ENCODE data around the gene EGR1. TPM values are rescaled to one million over a fixed set of nuclear protein-coding genes. Genes with fewer than 3 reads are reported as not detected.

The EGR1 gene
- total RNA-seq, 1 donor = 36.6 TPM

GRCh38 chr5:138461343-138462125 lies 3.7 kb upstream of the EGR1 start:
- Histone ChIP-seq H3K9me3 (ENCODE audit: low read depth, low read length) (no peaks in the 10 kb centered on the region), H3K4me3 (ENCODE audit: low read length) (no peak overlapping the region), H3K4me1 (ENCODE audit: insufficient read depth, low read length) (peaks cover 40% of the 10 kb centered on the region), H3K27me3 (ENCODE audit: insufficient read depth, low read length) (peaks cover 6% of the 10 kb centered on the region)

GRCh38 chr5:138463419-138464007 lies 1.8 kb upstream of the EGR1 start:
- H3K4me3 ChIP-seq (ENCODE audit: low read length) = peak overlapping the region; percentile 74
- H3K4me1 ChIP-seq (ENCODE audit: insufficient read depth, low read length) = peaks cover 49% of the 10 kb centered on the region
- H3K27me3 ChIP-seq (ENCODE audit: insufficient read depth, low read length) = peaks cover 7% of the 10 kb centered on the region
- no peaks in the 10 kb centered on the region for H3K9me3 ChIP-seq (ENCODE audit: low read depth, low read length)

- Histone ChIP-seq H3K4me1 (ENCODE audit: insufficient read depth, low read length) (peaks cover 44% of the 10 kb centered on the region), H3K9me3 (ENCODE audit: low read depth, low read length) (no peaks in the 10 kb centered on the region), H3K27me3 (ENCODE audit: insufficient read depth, low read length) (peaks cover 7% of the 10 kb centered on the region), H3K4me3 (ENCODE audit: low read length) (peak overlapping the region; percentile 74)
These were observed 1.3 kb upstream of the EGR1 start for GRCh38 chr5:138464008-138464387.

GRCh38 chr5:138464388-138465260 lies 655 bp upstream of the EGR1 start:
- H3K4me3 ChIP-seq (ENCODE audit: low read length) = peak overlapping the region; percentile 74
- H3K9me3 ChIP-seq (ENCODE audit: low read depth, low read length) = no peaks in the 10 kb centered on the region
- H3K27me3 ChIP-seq (ENCODE audit: insufficient read depth, low read length) = peaks cover 7% of the 10 kb centered on the region
- H3K4me1 ChIP-seq (ENCODE audit: insufficient read depth, low read length) = peaks cover 38% of the 10 kb centered on the region

- no peaks in the 10 kb centered on the region for H3K9me3 ChIP-seq (ENCODE audit: low read depth, low read length)
- H3K27me3 ChIP-seq (ENCODE audit: insufficient read depth, low read length) = peaks cover 7% of the 10 kb centered on the region
- H3K4me1 ChIP-seq (ENCODE audit: insufficient read depth, low read length) = peaks cover 32% of the 10 kb centered on the region
- peak overlapping the region; percentile 74 for H3K4me3 ChIP-seq (ENCODE audit: low read length)
These were observed 1.0 kb downstream of the EGR1 start for GRCh38 chr5:138466125-138466899.

- Histone ChIP-seq H3K9me3 (ENCODE audit: low read depth, low read length) (no peaks in the 10 kb centered on the region), H3K4me1 (ENCODE audit: insufficient read depth, low read length) (peaks cover 32% of the 10 kb centered on the region), H3K4me3 (ENCODE audit: low read length) (peak overlapping the region; percentile 74), H3K27me3 (ENCODE audit: insufficient read depth, low read length) (peaks cover 7% of the 10 kb centered on the region)
These were observed 1.8 kb downstream of the EGR1 start for GRCh38 chr5:138466900-138467710.

DNA sequence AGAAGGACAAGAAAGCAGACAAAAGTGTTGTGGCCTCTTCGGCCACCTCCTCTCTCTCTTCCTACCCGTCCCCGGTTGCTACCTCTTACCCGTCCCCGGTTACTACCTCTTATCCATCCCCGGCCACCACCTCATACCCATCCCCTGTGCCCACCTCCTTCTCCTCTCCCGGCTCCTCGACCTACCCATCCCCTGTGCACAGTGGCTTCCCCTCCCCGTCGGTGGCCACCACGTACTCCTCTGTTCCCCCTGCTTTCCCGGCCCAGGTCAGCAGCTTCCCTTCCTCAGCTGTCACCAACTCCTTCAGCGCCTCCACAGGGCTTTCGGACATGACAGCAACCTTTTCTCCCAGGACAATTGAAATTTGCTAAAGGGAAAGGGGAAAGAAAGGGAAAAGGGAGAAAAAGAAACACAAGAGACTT lies 2.4 kb downstream of the EGR1 start:
- Histone ChIP-seq H3K4me1 (ENCODE audit: insufficient read depth, low read length) (peaks cover 32% of the 10 kb centered on the region), H3K27me3 (ENCODE audit: insufficient read depth, low read length) (peaks cover 7% of the 10 kb centered on the region), H3K9me3 (ENCODE audit: low read depth, low read length) (no peaks in the 10 kb centered on the region), H3K4me3 (ENCODE audit: low read length) (no peak overlapping the region)

- Histone ChIP-seq H3K4me3 (ENCODE audit: low read length) (no peak overlapping the region), H3K27me3 (ENCODE audit: insufficient read depth, low read length) (peaks cover 7% of the 10 kb centered on the region), H3K4me1 (ENCODE audit: insufficient read depth, low read length) (peaks cover 29% of the 10 kb centered on the region), H3K9me3 (ENCODE audit: low read depth, low read length) (no peaks in the 10 kb centered on the region)
These were observed 3.1 kb downstream of the EGR1 start for GRCh38 chr5:138468133-138468965.

DNA sequence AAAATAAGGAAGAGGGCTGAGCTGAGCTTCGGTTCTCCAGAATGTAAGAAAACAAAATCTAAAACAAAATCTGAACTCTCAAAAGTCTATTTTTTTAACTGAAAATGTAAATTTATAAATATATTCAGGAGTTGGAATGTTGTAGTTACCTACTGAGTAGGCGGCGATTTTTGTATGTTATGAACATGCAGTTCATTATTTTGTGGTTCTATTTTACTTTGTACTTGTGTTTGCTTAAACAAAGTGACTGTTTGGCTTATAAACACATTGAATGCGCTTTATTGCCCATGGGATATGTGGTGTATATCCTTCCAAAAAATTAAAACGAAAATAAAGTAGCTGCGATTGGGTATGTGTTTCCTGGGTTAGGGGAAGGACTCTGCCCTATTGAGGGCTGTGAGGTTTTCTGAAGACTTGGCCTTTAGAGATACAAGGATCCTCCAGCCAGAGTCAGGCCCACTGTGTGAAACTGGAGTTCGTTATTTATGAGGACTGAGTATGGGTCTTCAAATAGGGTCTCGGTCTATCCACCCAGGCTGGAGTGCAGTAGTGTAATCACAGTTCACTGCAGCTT lies 3.8 kb downstream of the EGR1 start:
- Histone ChIP-seq H3K9me3 (ENCODE audit: low read depth, low read length) (no peaks in the 10 kb centered on the region), H3K4me3 (ENCODE audit: low read length) (no peak overlapping the region)

DNA sequence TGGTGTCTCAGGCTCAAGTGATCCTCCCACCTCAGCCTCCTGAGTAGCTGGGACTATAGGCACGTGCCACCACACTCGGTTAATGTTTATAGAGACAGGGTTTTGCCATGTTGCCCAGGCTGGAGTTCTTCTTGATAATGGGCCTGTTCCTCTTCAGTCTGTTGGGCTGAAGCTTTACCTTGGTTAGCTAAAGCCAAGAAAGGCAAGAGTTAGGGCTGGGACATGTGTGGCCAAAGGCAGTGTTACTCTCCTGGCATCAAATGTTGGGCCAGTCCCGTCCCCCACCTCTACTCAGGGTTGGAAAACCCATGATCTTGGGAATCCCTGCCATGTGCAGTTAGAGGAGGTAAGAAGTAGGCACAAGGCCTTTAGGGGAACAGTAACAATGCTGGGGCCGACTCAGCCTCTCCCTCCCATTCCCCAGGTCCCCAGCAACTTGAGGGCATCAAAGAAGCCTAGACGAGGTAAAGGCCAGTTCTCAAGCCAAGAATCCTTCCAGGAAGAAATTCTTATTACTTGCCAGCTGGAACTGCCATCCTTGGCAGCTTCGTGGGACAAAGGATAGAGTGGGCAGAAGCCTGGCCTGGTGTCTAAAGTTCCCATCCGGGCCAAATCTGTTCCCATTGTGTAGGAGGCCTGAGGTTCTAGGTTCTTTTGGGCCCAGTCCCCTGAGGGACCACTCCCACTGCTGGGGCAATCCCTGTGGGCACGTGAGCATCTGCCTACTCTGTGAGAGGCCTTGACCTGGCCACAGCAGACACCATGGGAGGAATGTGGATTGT lies 4.5 kb downstream of the EGR1 start:
- Histone ChIP-seq H3K27me3 (ENCODE audit: insufficient read depth, low read length) (peaks cover 7% of the 10 kb centered on the region), H3K4me1 (ENCODE audit: insufficient read depth, low read length) (peaks cover 24% of the 10 kb centered on the region), H3K9me3 (ENCODE audit: low read depth, low read length) (no peaks in the 10 kb centered on the region), H3K4me3 (ENCODE audit: low read length) (no peak overlapping the region)

More for the DNA sequence above, 3.8 kb downstream of the EGR1 start:
- peaks cover 7% of the 10 kb centered on the region for H3K27me3 ChIP-seq (ENCODE audit: insufficient read depth, low read length)
- H3K4me1 ChIP-seq (ENCODE audit: insufficient read depth, low read length) = peaks cover 24% of the 10 kb centered on the region

GRCh38 chr5:138470322-138471051 lies 5.2 kb downstream of the EGR1 start:
- Histone ChIP-seq H3K27me3 (ENCODE audit: insufficient read depth, low read length) (peaks cover 7% of the 10 kb centered on the region), H3K4me1 (ENCODE audit: insufficient read depth, low read length) (peaks cover 24% of the 10 kb centered on the region), H3K4me3 (ENCODE audit: low read length) (no peak overlapping the region), H3K9me3 (ENCODE audit: low read depth, low read length) (no peaks in the 10 kb centered on the region)

- H3K27me3 ChIP-seq (ENCODE audit: insufficient read depth, low read length) = peaks cover 5% of the 10 kb centered on the region
- no peak overlapping the region for H3K4me3 ChIP-seq (ENCODE audit: low read length)
- no peaks in the 10 kb centered on the region for H3K9me3 ChIP-seq (ENCODE audit: low read depth, low read length)
- peaks cover 21% of the 10 kb centered on the region for H3K4me1 ChIP-seq (ENCODE audit: insufficient read depth, low read length)
These were observed 5.7 kb downstream of the EGR1 start for GRCh38 chr5:138471052-138471361.

All from mononuclear cell (primary cell).